Measurements from ENCODE around the gene TOX2.
A peak's percentile ranks its signal among the peaks of the same experiment; 100 is the strongest.

Gene TOX2

DNA sequence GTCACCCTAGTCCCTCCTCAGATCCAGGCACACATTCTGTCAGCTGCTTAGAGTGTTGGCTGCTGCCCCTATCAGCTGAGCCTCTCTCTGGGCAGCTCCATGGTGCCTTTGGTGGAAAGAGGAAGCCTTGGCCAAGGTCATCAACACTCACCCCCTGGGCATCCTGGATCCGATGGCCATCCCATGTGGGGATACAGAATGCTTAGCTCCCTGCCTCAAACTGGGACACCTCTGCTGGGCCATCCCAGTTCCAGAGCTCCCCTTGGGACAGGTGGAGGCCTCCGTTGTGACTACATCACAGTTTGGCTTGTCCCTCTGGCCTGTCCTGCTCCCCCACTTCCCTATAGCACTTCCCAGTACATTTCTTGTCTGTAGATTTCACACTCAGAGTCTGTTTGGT lies 45.6 kb downstream of the TOX2 start:
- DNase-seq = no peak

- DNase-seq = no peak
Observed at GRCh38 chr20:43961116-43961515, 46.5 kb downstream of the TOX2 start.

- no peak for DNase-seq
Observed at GRCh38 chr20:43961541-43962471, 47.2 kb downstream of the TOX2 start.

- no peak for DNase-seq
Observed at GRCh38 chr20:43962530-43962929, 47.9 kb downstream of the TOX2 start.

- DNase-seq = no peak
Observed at GRCh38 chr20:43963233-43963632, 48.6 kb downstream of the TOX2 start.

GRCh38 chr20:43963872-43964791 lies 49.5 kb downstream of the TOX2 start:
- DNase-seq = peak; percentile 39 to 48

DNA sequence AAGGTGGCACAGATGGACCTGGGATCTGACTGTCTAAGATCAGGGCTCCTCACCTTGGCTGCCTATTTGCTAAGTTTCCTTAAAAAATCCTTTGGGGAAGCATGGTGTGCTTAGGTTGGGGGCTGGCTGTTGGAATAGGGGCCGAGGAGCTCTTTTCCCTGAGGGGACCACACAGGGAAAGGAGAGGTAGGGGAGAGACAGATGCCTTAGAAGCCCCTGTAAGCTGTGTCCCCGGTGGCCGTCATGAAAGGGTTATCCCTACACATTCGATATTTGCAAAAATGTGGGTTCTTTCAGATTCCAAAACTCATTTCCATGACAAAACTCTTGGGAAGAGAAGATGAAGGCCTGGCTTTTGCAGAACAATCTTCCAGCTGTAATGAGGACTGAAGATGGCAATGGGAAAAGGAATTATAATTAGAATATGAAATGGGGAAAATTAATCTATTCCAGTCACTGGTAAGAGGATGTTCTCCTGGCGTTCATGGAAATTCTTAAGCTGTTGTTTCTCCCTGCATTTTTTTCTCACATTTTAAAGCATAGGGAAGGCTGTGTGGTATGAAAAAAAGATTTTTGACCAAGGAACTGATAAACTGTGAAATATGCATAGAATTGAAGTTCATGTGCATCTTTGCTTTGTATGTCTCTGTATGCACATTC lies 53.8 kb downstream of the TOX2 start:
- DNase-seq = no peak

DNA sequence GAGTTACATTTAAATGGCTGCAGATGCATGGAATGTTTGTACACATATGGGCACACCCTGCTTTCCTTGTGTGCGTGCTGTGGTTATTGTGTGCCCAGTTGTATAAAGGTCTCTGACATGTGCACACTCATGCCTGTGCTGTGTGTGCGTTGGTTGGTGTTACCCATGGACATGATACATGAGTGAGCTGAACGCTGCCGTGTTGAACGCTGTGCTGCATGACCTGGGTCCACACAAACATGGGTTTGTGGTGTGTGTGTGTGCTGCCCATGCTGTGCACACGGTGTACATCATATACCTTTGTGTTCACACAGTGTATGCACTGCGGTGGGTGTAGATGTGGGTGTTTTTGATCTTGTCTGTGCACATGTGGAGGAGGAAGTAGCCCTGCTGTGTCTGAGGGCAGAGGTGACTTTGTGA lies 54.4 kb downstream of the TOX2 start:
- DNase-seq = no peak

GRCh38 chr20:43969501-43970182 lies 55.0 kb downstream of the TOX2 start:
- no peak for DNase-seq

DNA sequence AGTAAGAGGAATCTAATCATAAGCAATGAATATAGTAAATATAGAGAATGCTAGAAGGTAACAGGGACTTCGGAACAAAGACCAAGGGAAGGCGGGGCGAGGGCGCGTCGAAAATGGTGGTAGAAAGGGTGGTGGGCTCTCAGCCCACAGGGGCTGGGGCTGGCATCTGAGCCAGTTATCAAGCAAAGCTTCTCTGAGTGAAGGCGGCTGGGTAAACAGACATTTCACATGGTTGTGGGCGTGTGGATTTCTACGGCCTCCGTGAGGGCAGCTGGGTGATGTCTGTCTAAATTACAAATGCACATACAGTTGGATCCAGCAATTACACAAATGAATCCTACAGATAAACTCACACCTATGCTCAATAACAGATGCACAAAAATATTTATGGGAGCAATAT lies 56.6 kb downstream of the TOX2 start:
- DNase-seq = no peak

- no peak for DNase-seq
Observed at GRCh38 chr20:43972051-43972450, 57.4 kb downstream of the TOX2 start.

DNA sequence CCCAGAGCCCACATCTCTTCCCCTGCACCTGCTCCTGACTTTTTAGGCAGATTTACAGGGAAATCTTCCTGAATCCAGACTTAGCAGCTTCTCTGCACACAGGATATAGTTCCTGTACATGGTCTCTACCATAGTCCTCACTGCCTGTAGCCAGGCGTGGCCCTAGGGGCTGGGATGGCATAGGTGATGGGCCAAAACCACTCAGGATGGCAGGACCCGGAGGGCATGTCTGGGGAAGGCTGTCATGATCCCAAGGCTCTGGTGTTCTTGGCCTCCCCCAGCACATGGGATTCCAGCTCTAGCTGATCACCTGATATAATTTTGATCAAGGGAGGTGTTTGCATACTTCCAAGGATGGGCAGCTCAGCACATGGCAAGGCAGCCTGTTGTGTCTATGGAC lies 58.0 kb downstream of the TOX2 start:
- no peak for DNase-seq

DNA sequence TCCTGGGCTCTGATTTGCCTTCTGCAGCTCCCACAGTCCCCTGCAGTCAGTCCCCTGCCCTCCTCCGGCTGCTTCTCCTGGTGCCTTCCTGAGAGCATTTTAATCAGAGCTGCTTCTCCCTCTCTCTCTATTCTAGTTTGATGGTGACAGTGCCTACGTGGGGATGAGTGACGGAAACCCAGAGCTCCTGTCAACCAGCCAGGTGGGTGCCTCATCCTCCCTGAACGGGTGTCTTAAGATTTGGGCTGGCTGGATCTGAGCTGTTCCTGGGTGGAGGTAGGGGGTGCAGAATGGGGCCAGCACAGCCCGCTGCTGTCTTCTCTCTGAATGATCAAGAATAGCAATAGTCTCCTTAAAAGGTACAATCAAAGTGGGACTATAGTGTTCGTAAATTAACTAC lies 58.6 kb downstream of the TOX2 start:
- no peak for DNase-seq

GRCh38 chr20:43973671-43974450 lies 59.2 kb downstream of the TOX2 start:
- no peak for DNase-seq

GRCh38 chr20:43974695-43975094 lies 60.0 kb downstream of the TOX2 start:
- no peak for DNase-seq

DNA sequence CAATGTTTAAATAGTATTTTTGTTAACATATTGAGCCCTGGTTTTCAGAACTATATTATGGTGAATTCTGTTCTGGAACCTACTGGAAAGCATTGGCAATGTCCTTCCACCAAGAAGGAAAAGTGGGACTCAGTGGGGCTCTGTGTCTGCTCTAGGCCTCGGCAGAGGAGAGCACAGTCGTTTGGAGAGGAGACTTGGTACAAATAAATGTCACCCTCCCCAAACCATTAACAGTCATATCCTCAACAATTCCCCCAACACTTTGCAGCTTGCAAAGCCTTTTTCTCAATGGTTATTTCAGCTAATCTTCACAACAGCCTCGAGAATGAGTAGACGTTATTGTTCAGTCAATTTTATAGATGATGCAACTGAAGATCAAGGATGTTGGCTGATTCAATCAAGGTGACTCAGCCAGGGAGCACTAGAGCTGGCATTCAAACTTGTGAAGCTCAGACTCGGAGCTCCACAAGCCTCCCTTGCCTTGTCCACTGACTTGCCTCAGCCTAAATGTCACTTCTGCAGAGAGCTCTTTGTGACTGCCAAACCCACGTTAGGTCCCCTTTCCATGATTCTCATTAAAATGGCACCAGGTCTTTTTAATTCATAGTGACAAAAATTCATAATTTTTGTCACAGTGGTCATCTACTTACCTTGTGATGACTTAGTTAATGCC lies 60.6 kb downstream of the TOX2 start:
- no peak for DNase-seq

DNA sequence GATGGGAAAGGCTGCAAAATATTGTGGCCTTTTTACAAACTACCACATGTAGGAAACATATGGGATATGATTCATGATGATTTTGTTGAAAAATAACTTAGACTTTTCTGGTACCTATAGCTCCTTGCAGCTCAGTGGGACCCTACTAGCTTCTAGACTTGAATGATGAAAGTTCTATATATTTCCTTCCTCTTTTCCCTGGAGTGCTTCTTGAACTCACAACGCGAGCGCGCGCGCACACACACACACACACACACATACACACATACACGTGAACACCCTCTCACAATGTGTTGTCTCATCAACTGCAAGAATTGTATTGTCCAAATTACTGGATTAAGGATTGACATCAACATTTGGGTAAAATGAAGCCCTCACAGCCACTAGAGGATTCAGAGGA lies 61.9 kb downstream of the TOX2 start:
- DNase-seq = no peak

DNA sequence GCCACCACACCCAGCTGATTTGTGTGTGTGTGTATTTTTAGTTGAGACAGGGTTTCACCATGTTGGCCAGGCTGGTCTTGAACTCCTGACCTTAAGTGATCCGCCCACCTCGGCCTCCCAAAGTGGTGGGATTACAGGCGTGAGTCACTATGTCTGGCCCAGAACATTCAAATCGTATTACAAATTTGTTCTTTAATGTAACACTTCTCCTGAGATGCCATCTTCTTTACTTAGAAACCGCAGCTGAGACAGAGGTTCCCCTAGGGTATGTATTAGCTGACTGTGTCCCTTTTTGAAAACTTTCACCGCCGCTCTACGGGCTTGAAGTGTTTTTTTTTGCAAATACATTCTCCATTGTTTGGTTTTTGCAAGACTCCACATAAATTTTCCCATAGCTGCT lies 62.6 kb downstream of the TOX2 start:
- DNase-seq = no peak

DNA sequence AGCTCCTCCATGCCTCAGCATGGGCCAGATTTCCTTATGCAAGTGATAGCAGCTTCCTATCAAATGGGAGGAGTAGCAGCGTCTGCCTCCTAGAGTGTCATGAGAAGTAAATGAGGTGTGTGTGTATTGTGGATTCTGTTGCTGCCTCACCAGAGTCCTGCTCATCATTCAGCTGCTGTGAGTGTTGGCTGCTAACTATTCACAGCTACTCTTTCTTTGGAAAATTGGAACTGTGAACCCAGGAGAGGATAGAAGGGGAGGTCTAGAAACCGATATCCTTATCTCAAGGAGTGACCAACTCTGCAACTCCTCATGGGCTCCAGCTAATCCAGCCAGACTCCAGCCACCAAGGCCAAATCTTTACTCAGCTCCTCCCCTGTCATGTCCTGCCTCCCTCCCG lies 63.3 kb downstream of the TOX2 start:
- DNase-seq = no peak

DNA sequence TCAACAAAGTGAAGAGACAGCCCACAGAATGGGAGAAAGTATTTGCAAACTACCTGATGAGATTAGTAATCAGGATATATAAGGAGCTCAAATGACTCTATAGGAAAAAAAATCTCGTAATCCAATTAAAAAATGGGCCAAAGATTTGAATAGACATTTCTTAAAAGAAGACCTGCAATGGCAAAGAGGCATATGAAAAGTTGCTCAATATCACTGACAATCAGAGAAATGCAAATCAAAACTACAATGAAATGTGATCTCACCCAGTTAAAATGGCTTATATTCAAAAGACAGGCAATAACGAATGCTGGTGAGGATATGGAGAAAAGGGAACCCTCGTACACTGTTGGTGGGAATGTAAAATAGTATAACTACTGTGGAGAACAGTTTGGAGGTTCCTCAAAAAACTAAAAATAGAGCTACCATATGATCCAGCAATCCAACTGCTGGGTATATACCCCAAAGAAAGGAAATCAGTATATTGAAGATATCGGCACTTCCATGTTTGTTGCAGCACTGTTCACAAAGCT lies 65.0 kb downstream of the TOX2 start:
- DNase-seq = no peak

- DNase-seq = no peak
Observed at GRCh38 chr20:43981540-43981939, 66.9 kb downstream of the TOX2 start.

Data from activated CD4-positive, alpha-beta T cell treated with anti-CD3 and anti-CD28 coated beads, Interleukin-2, amount 50 U/mL, for 4 hours (primary cell).